Astrocyte of the cerebellum (primary cell): Measurements from ENCODE around the gene ATP13A3.
A peak's percentile ranks its signal among the peaks of the same experiment; 100 is the strongest.

Experiments used
- DNase-seq: peaks from one replicate; pipeline ENCODE4 v3.0.0-alpha.2; 2011; ENCODE audit warnings: low read depth
- H3K4me3 ChIP-seq: 2 replicates; pipeline ENCODE4 v1.5.1; 2011; ENCODE audit warnings: mild to moderate bottlenecking, low read depth, low read length, moderate library complexity
- CTCF ChIP-seq: IDR thresholded peaks from 2 replicates; pipeline ENCODE4 v1.5.1; 2012; ENCODE audit warnings: low read length, low read depth, moderate library complexity, mild to moderate bottlenecking; ENCODE audit errors: missing control alignments
- in situ Hi-C: cut with HindIII; loops from 2 replicates; pipeline ENCODE4 v1.10.0; 2017; ENCODE audit warnings: low sequenced_read_pairs

The ATP13A3 gene

GRCh38 chr3:194367992-194368841, 118.6 kb downstream of the ATP13A3 start:
- no peak for DNase-seq
- TF ChIP-seq CTCF = no peak
- in situ Hi-C loops = no loop called here
- H3K4me3 ChIP-seq = no peak overlapping the region

- no peak for DNase-seq
- in situ Hi-C loops = no loop called here
- no peak for TF ChIP-seq CTCF
Measured at GRCh38 chr3:194365978-194366490, 120.8 kb downstream of the ATP13A3 start.

GRCh38 chr3:194365526-194365925, 121.3 kb downstream of the ATP13A3 start:
- H3K4me3 ChIP-seq = no peak overlapping the region
- TF ChIP-seq CTCF = no peak
- no peak for DNase-seq
- in situ Hi-C loops = no loop called here

More at GRCh38 chr3:194365978-194366490, 120.8 kb downstream of the ATP13A3 start:
- H3K4me3 ChIP-seq = no peak overlapping the region

DNA sequence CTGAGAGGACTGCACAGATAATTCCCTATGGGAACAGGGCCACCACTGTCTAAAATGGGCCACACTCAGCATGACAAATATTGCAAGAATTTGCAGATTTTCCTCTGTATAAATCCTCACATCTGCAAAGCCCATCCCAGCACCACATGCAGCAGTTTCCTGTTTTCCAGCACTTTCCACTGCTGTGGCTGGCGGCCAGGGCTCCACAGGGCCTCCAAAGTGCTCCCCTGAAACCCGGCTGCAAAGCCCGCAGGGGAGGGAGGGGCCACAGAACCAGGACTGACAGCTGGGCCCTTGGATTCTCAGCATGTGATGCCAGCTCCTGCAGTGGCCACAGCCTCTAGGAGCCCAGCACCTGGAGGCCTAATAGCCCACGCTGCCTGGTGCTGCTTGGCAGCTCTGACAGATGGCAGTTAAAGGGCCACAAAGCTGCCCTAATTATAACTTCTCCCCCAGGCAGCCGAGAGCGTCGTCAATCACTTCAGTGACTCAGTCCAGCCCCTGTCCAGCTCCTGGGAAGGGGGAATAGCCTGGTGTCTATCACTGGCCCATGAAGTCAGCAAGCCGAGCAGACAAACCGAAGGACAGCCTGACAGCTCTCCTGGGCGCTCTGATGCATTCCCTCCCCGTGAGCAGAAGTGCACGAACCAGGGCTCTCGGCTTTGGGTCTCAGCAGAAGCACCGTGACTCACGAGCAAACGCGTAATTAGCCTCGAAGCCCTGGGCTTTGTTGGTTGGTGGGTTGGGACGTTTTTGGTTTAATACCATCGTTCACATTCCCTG, 122.0 kb downstream of the ATP13A3 start:
- no peak overlapping the region for H3K4me3 ChIP-seq
- peak; percentile 60 for DNase-seq
- no peak for TF ChIP-seq CTCF
- in situ Hi-C loops = no loop called here

GRCh38 chr3:194364314-194364651, 122.5 kb downstream of the ATP13A3 start:
- TF ChIP-seq CTCF = no peak
- in situ Hi-C loops = no loop called here

DNA sequence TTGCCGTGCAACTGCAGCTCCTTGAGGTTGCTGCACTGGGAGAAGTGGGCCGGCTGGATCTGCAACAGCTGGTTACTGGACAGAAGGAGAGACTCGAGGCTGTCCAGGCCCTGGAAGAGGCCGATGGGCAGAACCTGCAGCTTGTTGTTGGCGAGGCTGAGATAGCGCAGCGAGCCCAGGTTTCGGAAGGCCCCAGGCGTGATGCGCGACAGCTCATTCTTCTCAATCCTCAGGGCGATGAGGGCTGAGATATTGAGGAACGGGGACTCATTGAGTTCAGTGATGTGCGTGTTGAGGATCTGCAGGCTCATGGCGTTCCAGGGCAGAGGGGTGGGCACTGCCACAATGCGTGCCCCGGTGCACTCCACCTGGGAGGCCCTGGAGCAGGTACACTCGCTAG, 126.2 kb downstream of the ATP13A3 start:
- no peak for DNase-seq
- in situ Hi-C loops = no loop called here
- TF ChIP-seq CTCF = no peak
- H3K4me3 ChIP-seq = no peak overlapping the region

More at GRCh38 chr3:194364314-194364651, 122.5 kb downstream of the ATP13A3 start:
- no peak for DNase-seq
- no peak overlapping the region for H3K4me3 ChIP-seq
